ENCODE measurements around the gene CNTN6.

DNA sequence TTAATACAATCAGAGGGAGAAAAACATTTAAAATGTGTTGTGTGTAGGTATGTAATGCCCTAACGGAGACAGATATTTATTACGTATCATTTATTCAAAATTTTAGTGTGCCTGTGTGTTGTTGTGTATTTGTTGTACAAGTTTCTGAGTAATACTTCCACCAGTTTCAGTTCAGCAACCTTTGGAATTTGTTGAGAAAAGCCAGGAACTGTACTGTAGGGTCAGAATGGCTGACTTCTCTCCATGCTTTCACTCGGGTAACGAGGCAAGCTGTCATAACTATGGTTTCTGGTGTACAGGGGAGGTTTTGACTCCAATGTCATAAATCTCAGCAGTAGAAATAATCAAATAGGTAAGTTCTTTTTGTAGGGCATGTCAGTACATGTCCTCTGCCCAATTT lies 23.8 kb upstream of the CNTN6 start:
- TF ChIP-seq POLR2A (IDR thresholded peaks at IDR 0.05) (no peak), POLR2AphosphoS5 (IDR thresholded peaks at IDR 0.05; ENCODE audit: insufficient read depth in 1 of 2, low read depth in 1 of 2) (no peak)
- TF ChIP-seq, protein P1, sequence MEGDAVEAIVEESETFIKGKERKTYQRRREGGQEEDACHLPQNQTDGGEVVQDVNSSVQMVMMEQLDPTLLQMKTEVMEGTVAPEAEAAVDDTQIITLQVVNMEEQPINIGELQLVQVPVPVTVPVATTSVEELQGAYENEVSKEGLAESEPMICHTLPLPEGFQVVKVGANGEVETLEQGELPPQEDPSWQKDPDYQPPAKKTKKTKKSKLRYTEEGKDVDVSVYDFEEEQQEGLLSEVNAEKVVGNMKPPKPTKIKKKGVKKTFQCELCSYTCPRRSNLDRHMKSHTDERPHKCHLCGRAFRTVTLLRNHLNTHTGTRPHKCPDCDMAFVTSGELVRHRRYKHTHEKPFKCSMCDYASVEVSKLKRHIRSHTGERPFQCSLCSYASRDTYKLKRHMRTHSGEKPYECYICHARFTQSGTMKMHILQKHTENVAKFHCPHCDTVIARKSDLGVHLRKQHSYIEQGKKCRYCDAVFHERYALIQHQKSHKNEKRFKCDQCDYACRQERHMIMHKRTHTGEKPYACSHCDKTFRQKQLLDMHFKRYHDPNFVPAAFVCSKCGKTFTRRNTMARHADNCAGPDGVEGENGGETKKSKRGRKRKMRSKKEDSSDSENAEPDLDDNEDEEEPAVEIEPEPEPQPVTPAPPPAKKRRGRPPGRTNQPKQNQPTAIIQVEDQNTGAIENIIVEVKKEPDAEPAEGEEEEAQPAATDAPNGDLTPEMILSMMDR (IDR thresholded peaks at IDR 0.05) = no peak

Measured in vagina (tissue), 2 donors.